Endothelial cell of umbilical vein (primary cell): Measurements from ENCODE around the gene ABHD11. TPM values are rescaled to one million over a fixed set of nuclear protein-coding genes. Genes with fewer than 3 reads are reported as not detected.

Source experiments
- BruUV-seq: library from RNA; stranded (reverse); fragments of 400-500 nt; replicated peaks from 2 replicates; lab custom pipeline; 2021; lab: Mats Ljungman, UMichigan
- CTCF ChIA-PET: fragments of 300-600, 350-600 bp; sonication (Branson Sonifier 250); formaldehyde crosslinking; loops from one replicate; lab custom pipeline; 2021; ENCODE audit warnings: antibody characterized with exemption, inconsistent platforms; lab: Charles Lee
- POLR2A ChIA-PET: fragments of 300-600, 350-600 bp; sonication (Branson Sonifier 250); formaldehyde crosslinking; loops from one replicate; lab custom pipeline; 2021; ENCODE audit warnings: antibody characterized with exemption, inconsistent platforms; lab: Charles Lee
- DNase-seq: peaks from one replicate; pipeline ENCODE4 v3.0.0-alpha.2; 2011; ENCODE audit warnings: low read depth, low spot score
- FAIRE-seq: peaks from 2 replicates; lab custom pipeline; 2011; peaks lifted over from hg19 to GRCh38; lab: Jason Lieb, UNC
- H2AFZ ChIP-seq: 2 replicates; pipeline ENCODE4 v1.6.0; 2012; ENCODE audit warnings: low read depth, low read length, control low read depth, inconsistent platforms
- H3K27ac ChIP-seq: 2 replicates; pipeline ENCODE4 v1.5.1; 2011; ENCODE audit warnings: low read depth, mild to moderate bottlenecking, control low read depth, low read length, moderate library complexity; ENCODE audit not compliant: insufficient read depth
- H3K27me3 ChIP-seq, 2 experiments: 2 replicates each; pipeline versions ENCODE4 v1.6.0 to v1.6.1; 2011; ENCODE audit warnings: low read length in 2 of 2, mixed read lengths in 1 of 2; ENCODE audit not compliant: control insufficient read depth in 2 of 2, insufficient read depth in 2 of 2
- H3K36me3 ChIP-seq, 2 experiments: 2 replicates in 1 of 2; 3 replicates in 1 of 2; pipeline ENCODE4 v1.5.1; 2011; ENCODE audit warnings: low read length in 2 of 2, mild to moderate bottlenecking in 1 of 2, moderate library complexity in 1 of 2; ENCODE audit not compliant: control insufficient read depth in 2 of 2, insufficient read depth in 2 of 2; ENCODE audit errors: extremely low read depth in 1 of 2
- H3K4me1 ChIP-seq: 3 replicates; pipeline ENCODE4 v1.5.1; 2011; ENCODE audit warnings: mild to moderate bottlenecking, low read length; ENCODE audit not compliant: control insufficient read depth, insufficient read depth; ENCODE audit errors: extremely low read depth
- H3K4me2 ChIP-seq: 2 replicates; pipeline ENCODE4 v1.6.1; 2011; ENCODE audit warnings: low read length, control low read depth, mixed read lengths; ENCODE audit not compliant: insufficient read depth
- H3K4me3 ChIP-seq, 3 experiments: fragments of 200-600 bp in 1 of 3; sonication (generic), shearing (Covaris generic) in 1 of 3; replicated peaks in 1 of 3; 2 replicates each; pipeline ENCODE4 v1.5.1; 2011 to 2016; ENCODE audit warnings: control low read depth in 3 of 3, low read length in 3 of 3, mild to moderate bottlenecking in 2 of 3, inconsistent platforms in 1 of 3, low read depth in 1 of 3, moderate library complexity in 1 of 3; ENCODE audit not compliant: insufficient read depth in 1 of 3
- H3K79me2 ChIP-seq: 2 replicates; pipeline ENCODE4 v1.6.0; 2012; ENCODE audit warnings: low read length, inconsistent platforms; ENCODE audit not compliant: control insufficient read depth, insufficient read depth
- H3K9ac ChIP-seq: replicated peaks from 2 replicates; pipeline ENCODE3; 2011; ENCODE audit warnings: low read length, control low read depth; ENCODE audit not compliant: insufficient read depth; ENCODE audit errors: extremely low read depth
- H3K9me1 ChIP-seq: replicated peaks from 3 replicates; pipeline ENCODE4 v1.6.0; 2011; ENCODE audit warnings: mild to moderate bottlenecking, low read length; ENCODE audit not compliant: control insufficient read depth, insufficient read depth; ENCODE audit errors: extremely low read depth
- H3K9me3 ChIP-seq: replicated peaks from 2 replicates; pipeline ENCODE4 v1.5.1; 2012; ENCODE audit warnings: low read length, inconsistent platforms; ENCODE audit not compliant: control insufficient read depth, insufficient read depth
- H4K20me1 ChIP-seq: replicated peaks from 2 replicates; pipeline ENCODE3; 2011; ENCODE audit warnings: mild to moderate bottlenecking, low read length; ENCODE audit not compliant: control insufficient read depth, insufficient read depth; ENCODE audit errors: extremely low read depth
- EZH2 ChIP-seq: IDR thresholded peaks from 2 replicates; pipeline ENCODE4 v1.6.1; 2012; ENCODE audit warnings: borderline replicate concordance, low read depth, mild to moderate bottlenecking, moderate library complexity, low read length, inconsistent platforms; ENCODE audit not compliant: severe bottlenecking
- FOS ChIP-seq: IDR thresholded peaks from 2 replicates; pipeline ENCODE4 v1.6.1; 2011; ENCODE audit warnings: mild to moderate bottlenecking, low read length, moderate library complexity, borderline replicate concordance; ENCODE audit not compliant: insufficient read depth
- GATA2 ChIP-seq: IDR thresholded peaks from 2 replicates; pipeline ENCODE4 v1.7.0; 2011; ENCODE audit warnings: low read depth, mild to moderate bottlenecking, moderate library complexity, mixed read lengths, low read length; ENCODE audit not compliant: insufficient read length, insufficient read depth
- JUN ChIP-seq: IDR thresholded peaks from 2 replicates; pipeline ENCODE4 v1.6.1; 2011; ENCODE audit warnings: borderline replicate concordance, low read depth; ENCODE audit not compliant: insufficient read length, insufficient read depth
- MYC ChIP-seq: IDR thresholded peaks from one replicate; pipeline ENCODE4 v1.6.1; 2011; ENCODE audit warnings: mild to moderate bottlenecking, low read depth, low read length
- POLR2A ChIP-seq: IDR thresholded peaks from 2 replicates; pipeline ENCODE4 v1.6.1; 2012; ENCODE audit warnings: low read depth, mild to moderate bottlenecking, control low read depth, low read length
- POLR2AphosphoS5 ChIP-seq: IDR thresholded peaks from 2 replicates; pipeline ENCODE4 v1.6.1; 2012; ENCODE audit warnings: low read depth, mild to moderate bottlenecking, control low read depth, low read length, moderate library complexity; ENCODE audit not compliant: insufficient read depth
- dilution Hi-C: fragments of 300-500 bp; cut with MboI; formaldehyde crosslinking; loops from one replicate; pipeline ENCODE4 v1.15.0; 2019; ENCODE audit warnings: low sequenced_read_pairs; ENCODE audit not compliant: extremely low pct_ligation_motif_present
- intact Hi-C: fragments of 100-400 bp; cut with micrococcal nuclease; formaldehyde crosslinking; loops from one replicate; pipeline ENCODE4 v1.10.0; 2022
- polyA plus RNA-seq, 4 experiments: library from polyadenylated mRNA; depleted of rRNA in 3 of 4; stranded (reverse) in 3 of 4; unstranded in 1 of 4; fragments of >200 nt; gene quantifications; 2 replicates each; pipeline versions ENCODE4 v1.2.1 to v1.2.3, GENCODE V29; 2011 to 2012; ENCODE audit warnings: missing spikeins in 1 of 4
- total RNA-seq: library from RNA; stranded (reverse); gene quantifications from 2 replicates; pipeline ENCODE4 v1.2.3, GENCODE V29; 2021
- TF ChIP-seq, protein P1 (sequence below): IDR thresholded peaks from 2 replicates; pipeline ENCODE4 v1.6.1; 2011; ENCODE audit not compliant: insufficient read depth, insufficient read length
- TF ChIP-seq, protein P2 (sequence below), 2 donors: IDR thresholded peaks; 1 replicate in 1 of 2; 2 replicates in 1 of 2; pipeline ENCODE4 v1.5.1; 2011; ENCODE audit warnings: low read length in 2 of 2, mild to moderate bottlenecking in 2 of 2, moderate library complexity in 2 of 2, control low read depth in 1 of 2, inconsistent platforms in 1 of 2, low read depth in 1 of 2; ENCODE audit not compliant: insufficient read depth in 1 of 2; ENCODE audit errors: extremely low read depth in 1 of 2

Gene ABHD11
- total and polyA plus RNA-seq, 2 donors (not counting 3 experiments of a cell fraction or from before 2014, with no cell fraction given), result 13.3 to 18.4 TPM

DNA sequence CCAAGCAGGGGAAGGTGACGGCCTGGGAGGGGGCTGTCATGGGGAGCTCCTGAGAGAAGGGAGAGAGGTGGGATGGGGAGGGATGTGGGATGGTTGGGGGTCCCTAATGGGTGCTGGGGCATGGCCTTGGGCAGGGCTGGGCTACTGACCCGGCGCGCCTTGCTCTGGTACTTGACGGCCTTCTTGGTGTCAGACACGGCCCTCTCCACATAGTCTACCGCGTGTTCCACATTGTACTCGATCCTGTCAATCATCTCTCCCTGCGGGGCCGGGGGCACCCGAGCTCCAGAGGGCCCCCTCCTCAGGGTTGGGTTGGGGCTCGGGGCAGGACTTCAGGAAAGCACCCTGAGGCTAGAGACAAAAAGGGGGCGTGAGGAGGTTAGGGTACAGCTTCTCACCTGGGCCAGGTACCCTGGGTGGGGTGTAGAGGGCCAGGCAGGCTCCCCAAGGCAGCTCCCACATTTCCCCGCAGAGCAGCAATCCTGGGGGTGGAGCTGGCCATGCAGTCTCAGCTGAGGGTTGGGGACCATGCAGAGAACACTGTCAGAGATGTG lies 37.9 kb downstream of the ABHD11 start:
- no peaks in the 10 kb centered on the region for H4K20me1 ChIP-seq
- ChIA-PET CTCF (interaction anchor here (1.0 to 3.2 kb wide), 8 partner anchors 8 to 71 kb away, joined by 3 to 26 read pairs (median 8); partner anchors contain the start of gene STX1A), POLR2A (no interaction called here)
- H3K9ac ChIP-seq, result no peak overlapping the region
- DNase-seq (no peak), FAIRE-seq (no peak)
- intact Hi-C loops (no loop called here), dilution Hi-C loops (no loop called here)
- no peak overlapping the region for H3K4me3 ChIP-seq
- H3K4me2 ChIP-seq, result no peak overlapping the region
- H3K9me3 ChIP-seq, result no peaks in the 10 kb centered on the region
- TF ChIP-seq GATA2 (no peak), EZH2 (no peak), JUN (no peak), MYC (no peak), POLR2A (no peak), FOS (no peak), POLR2AphosphoS5 (no peak)
- TF ChIP-seq, protein P1, sequence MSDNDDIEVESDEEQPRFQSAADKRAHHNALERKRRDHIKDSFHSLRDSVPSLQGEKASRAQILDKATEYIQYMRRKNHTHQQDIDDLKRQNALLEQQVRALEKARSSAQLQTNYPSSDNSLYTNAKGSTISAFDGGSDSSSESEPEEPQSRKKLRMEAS, result no peak
- TF ChIP-seq, protein P2, sequence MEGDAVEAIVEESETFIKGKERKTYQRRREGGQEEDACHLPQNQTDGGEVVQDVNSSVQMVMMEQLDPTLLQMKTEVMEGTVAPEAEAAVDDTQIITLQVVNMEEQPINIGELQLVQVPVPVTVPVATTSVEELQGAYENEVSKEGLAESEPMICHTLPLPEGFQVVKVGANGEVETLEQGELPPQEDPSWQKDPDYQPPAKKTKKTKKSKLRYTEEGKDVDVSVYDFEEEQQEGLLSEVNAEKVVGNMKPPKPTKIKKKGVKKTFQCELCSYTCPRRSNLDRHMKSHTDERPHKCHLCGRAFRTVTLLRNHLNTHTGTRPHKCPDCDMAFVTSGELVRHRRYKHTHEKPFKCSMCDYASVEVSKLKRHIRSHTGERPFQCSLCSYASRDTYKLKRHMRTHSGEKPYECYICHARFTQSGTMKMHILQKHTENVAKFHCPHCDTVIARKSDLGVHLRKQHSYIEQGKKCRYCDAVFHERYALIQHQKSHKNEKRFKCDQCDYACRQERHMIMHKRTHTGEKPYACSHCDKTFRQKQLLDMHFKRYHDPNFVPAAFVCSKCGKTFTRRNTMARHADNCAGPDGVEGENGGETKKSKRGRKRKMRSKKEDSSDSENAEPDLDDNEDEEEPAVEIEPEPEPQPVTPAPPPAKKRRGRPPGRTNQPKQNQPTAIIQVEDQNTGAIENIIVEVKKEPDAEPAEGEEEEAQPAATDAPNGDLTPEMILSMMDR (IDR thresholded peaks at IDR 0.05; ENCODE audit: extremely low read depth in 1 of 2, insufficient read depth in 1 of 2, low read depth in 1 of 2, low read length in 2 of 2), result no peak
- H2AFZ ChIP-seq, result no peak overlapping the region
- no peaks in the 10 kb centered on the region for H3K9me1 ChIP-seq
- peaks cover 7 to 30% of the 10 kb centered on the region in 2 experiments for H3K36me3 ChIP-seq
- no peaks in the 10 kb centered on the region for H3K4me1 ChIP-seq
- no peaks in the 10 kb centered on the region for H3K27me3 ChIP-seq
- H3K27ac ChIP-seq, result no peak overlapping the region
- no peaks in the 10 kb centered on the region for H3K79me2 ChIP-seq
- BruUV-seq, result no TSS peak
